Lower lobe of right lung (tissue), 2 donors: ENCODE data around the gene TIMM44. TPM values are rescaled to one million over a fixed set of nuclear protein-coding genes. Genes with fewer than 3 reads are reported as not detected.

Experiments
- ATAC-seq, 2 donors: fragments of 200-7000 bp; cut with Tn5 transposase; one replicate each; pipeline ENCODE4 v1.9.1; 2020 to 2022; ENCODE audit warnings: mild to moderate bottlenecking in 2 of 2, moderate library complexity in 2 of 2
- DNase-seq: peaks from one replicate; pipeline ENCODE4 v3.0.0-alpha.2; 2020
- H3K27ac ChIP-seq: fragments of 200-600 bp; one replicate; pipeline ENCODE4 v1.8.0; 2022
- H3K27me3 ChIP-seq: fragments of 200-600 bp; one replicate; pipeline ENCODE4 v1.8.0; 2022; ENCODE audit warnings: low read depth
- H3K36me3 ChIP-seq: fragments of 200-600 bp; one replicate; pipeline ENCODE4 v1.8.0; 2022; ENCODE audit warnings: mild to moderate bottlenecking
- H3K4me1 ChIP-seq: fragments of 200-600 bp; one replicate; pipeline ENCODE4 v1.8.0; 2022
- H3K4me3 ChIP-seq: fragments of 200-600 bp; one replicate; pipeline ENCODE4 v1.8.0; 2022; ENCODE audit warnings: mild to moderate bottlenecking
- H3K9me3 ChIP-seq: fragments of 200-600 bp; one replicate; pipeline ENCODE4 v1.8.0; 2022
- CTCF ChIP-seq: fragments of 200-600 bp; IDR thresholded peaks from one replicate; pipeline ENCODE4 v1.8.0; 2022; ENCODE audit warnings: antibody characterized with exemption, mild to moderate bottlenecking
- intact Hi-C: fragments of 100-400 bp; cut with DNase I; formaldehyde crosslinking; loops from one replicate; pipeline ENCODE4 v1.11.0; 2022
- total RNA-seq: library from RNA; stranded (reverse); fragmentation: NEBNext Ultra II Directional; extraction: Animal tissue kit (Norgen Biotek cat#: 25700); gene quantifications from one replicate; pipeline ENCODE4 v1.2.1, GENCODE V29; 2021
- donor health status: DM: no; HTN: yes; CAD: no; lungs with severe emphysema.

TIMM44 gene
- total RNA-seq, 1 donor from 2014 or later, result 45.2 TPM

DNA sequence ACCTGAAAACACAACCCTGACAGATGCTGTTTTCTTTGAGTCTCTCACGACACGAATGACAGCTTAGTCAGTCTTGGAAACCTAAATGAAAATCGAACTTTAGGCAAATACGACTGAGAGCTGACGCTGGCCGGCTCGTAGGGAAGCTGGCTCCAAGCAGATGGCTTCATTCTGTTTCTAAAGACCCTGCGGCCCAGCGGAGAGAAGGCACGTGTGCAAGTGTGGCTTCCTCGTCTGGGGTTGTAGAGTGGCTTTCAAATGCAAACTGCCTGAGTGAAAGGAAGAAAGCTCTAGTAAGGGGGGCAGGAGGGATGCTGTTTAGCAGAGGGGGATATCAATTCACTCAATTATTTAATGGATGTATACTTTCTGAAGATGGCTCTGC lies 26.1 kb upstream of the TIMM44 start:
- Histone ChIP-seq H3K9me3 (no peaks in the 10 kb centered on the region), H3K4me3 (no peak overlapping the region), H3K27me3 (no peaks in the 10 kb centered on the region), H3K27ac (no peak overlapping the region), H3K36me3 (peaks cover 91% of the 10 kb centered on the region), H3K4me1 (no peaks in the 10 kb centered on the region)
- DNase-seq (no peak), ATAC-seq (no peak)
- TF ChIP-seq CTCF, result no peak
- intact Hi-C loops, result no loop called here

DNA sequence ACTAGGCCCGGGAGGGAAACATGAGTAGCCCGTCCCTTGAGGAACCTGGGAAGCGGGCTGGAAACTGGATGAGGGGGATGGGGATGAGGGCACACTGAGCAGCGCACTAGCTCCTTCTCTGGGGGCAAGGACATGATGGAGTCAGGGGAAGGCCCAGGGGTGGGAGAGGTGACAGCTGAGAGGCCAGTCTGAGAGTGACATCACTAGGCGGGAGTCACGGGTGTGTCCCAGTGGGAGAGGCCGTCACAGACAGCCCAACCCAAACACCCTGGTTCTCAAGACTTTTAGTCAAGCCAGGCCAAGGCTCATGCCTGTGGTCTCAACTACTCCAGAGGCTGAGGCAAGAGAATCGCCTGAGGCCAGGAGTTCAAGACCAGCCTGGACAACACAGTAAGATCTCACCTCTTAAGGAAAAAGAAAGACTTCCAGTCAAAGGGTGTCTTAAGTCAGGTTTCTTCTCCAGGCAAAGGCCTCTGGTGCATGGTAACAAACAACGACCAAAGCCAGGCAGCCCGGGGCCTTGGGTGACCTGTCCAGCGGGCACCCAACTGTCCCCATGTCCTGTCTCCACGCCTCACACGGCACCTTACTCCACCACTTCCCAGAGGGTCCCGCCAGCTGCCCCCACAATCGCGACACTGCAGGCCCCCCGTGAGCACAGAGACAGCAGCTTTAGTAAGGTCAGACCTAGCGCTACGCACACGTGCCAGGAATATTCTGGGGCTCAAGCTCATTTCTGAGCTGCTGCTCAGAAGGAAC lies 25.5 kb upstream of the TIMM44 start:
- Histone ChIP-seq H3K27me3 (no peaks in the 10 kb centered on the region), H3K9me3 (no peaks in the 10 kb centered on the region), H3K27ac (no peak overlapping the region), H3K4me1 (no peaks in the 10 kb centered on the region), H3K36me3 (peaks cover 91% of the 10 kb centered on the region), H3K4me3 (no peak overlapping the region)
- ATAC-seq (no peak), DNase-seq (no peak)
- intact Hi-C loops, result no loop called here
- TF ChIP-seq CTCF, result no peak

GRCh38 chr19:7968008-7968795 lies 24.7 kb upstream of the TIMM44 start:
- Histone ChIP-seq H3K9me3 (no peaks in the 10 kb centered on the region), H3K27ac (no peak overlapping the region), H3K27me3 (no peaks in the 10 kb centered on the region), H3K4me1 (no peaks in the 10 kb centered on the region), H3K36me3 (peaks cover 91% of the 10 kb centered on the region), H3K4me3 (no peak overlapping the region)
- no peak for TF ChIP-seq CTCF
- DNase-seq (no peak), ATAC-seq (no peak)
- intact Hi-C loops, result no loop called here

- Histone ChIP-seq H3K36me3 (peaks cover 91% of the 10 kb centered on the region), H3K9me3 (no peaks in the 10 kb centered on the region), H3K27ac (no peak overlapping the region), H3K4me1 (no peaks in the 10 kb centered on the region), H3K4me3 (no peak overlapping the region), H3K27me3 (no peaks in the 10 kb centered on the region)
- no peak for DNase-seq
- ATAC-seq, result no peak
- intact Hi-C loops, result no loop called here
- no peak for TF ChIP-seq CTCF
These were observed 22.6 kb upstream of the TIMM44 start for GRCh38 chr19:7965921-7966665.

GRCh38 chr19:7965259-7965841 lies 21.9 kb upstream of the TIMM44 start:
- no peak for TF ChIP-seq CTCF
- H3K27me3 ChIP-seq, result no peaks in the 10 kb centered on the region
- H3K9me3 ChIP-seq, result no peaks in the 10 kb centered on the region
- no peak for ATAC-seq
- no peaks in the 10 kb centered on the region for H3K4me1 ChIP-seq
- intact Hi-C loops, result no loop called here
- H3K27ac ChIP-seq, result no peak overlapping the region
- peaks cover 95% of the 10 kb centered on the region for H3K36me3 ChIP-seq
- no peak overlapping the region for H3K4me3 ChIP-seq
- DNase-seq, result no peak
